ENCODE results near the gene BTRC. TPM values are rescaled to one million over a fixed set of nuclear protein-coding genes. Genes with fewer than 3 reads are reported as not detected.
A peak's percentile ranks its signal among the peaks of the same experiment; 100 is the strongest.

The BTRC gene
- total RNA-seq, 1 donor from 2014 or later = 28.6 TPM

GRCh38 chr10:101597091-101597900, 243.3 kb downstream of the BTRC start:
- Mint-ChIP-seq H3K27me3 (ENCODE audit: low read depth) (no peaks in the 10 kb centered on the region), H3K36me3 (ENCODE audit: low read depth) (no peaks in the 10 kb centered on the region), H3K4me1 (ENCODE audit: low read depth) (no peaks in the 10 kb centered on the region), H3K4me3 (ENCODE audit: unreplicated experiment) (no peak overlapping the region), H3K27ac (ENCODE audit: unreplicated experiment) (no peak overlapping the region), H3K9me3 (ENCODE audit: low read depth) (no peaks in the 10 kb centered on the region)
- TF ChIP-seq, protein P1, sequence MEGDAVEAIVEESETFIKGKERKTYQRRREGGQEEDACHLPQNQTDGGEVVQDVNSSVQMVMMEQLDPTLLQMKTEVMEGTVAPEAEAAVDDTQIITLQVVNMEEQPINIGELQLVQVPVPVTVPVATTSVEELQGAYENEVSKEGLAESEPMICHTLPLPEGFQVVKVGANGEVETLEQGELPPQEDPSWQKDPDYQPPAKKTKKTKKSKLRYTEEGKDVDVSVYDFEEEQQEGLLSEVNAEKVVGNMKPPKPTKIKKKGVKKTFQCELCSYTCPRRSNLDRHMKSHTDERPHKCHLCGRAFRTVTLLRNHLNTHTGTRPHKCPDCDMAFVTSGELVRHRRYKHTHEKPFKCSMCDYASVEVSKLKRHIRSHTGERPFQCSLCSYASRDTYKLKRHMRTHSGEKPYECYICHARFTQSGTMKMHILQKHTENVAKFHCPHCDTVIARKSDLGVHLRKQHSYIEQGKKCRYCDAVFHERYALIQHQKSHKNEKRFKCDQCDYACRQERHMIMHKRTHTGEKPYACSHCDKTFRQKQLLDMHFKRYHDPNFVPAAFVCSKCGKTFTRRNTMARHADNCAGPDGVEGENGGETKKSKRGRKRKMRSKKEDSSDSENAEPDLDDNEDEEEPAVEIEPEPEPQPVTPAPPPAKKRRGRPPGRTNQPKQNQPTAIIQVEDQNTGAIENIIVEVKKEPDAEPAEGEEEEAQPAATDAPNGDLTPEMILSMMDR (IDR thresholded peaks at IDR 0.05) = no peak
- no peak for DNase-seq (ENCODE audit: low spot score)

- no peak overlapping the region for H3K27ac Mint-ChIP-seq (ENCODE audit: unreplicated experiment)
- no peaks in the 10 kb centered on the region for H3K4me1 Mint-ChIP-seq (ENCODE audit: low read depth)
- TF ChIP-seq, protein P1 (IDR thresholded peaks at IDR 0.05) = no peak
- H3K9me3 Mint-ChIP-seq (ENCODE audit: low read depth) = no peaks in the 10 kb centered on the region
- peak; percentile 32 for DNase-seq (ENCODE audit: low spot score)
- H3K4me3 Mint-ChIP-seq (ENCODE audit: unreplicated experiment) = no peak overlapping the region
- H3K36me3 Mint-ChIP-seq (ENCODE audit: low read depth) = peaks cover 5% of the 10 kb centered on the region
- no peaks in the 10 kb centered on the region for H3K27me3 Mint-ChIP-seq (ENCODE audit: low read depth)
Measured at GRCh38 chr10:101601541-101601940, 247.6 kb downstream of the BTRC start.

DNA sequence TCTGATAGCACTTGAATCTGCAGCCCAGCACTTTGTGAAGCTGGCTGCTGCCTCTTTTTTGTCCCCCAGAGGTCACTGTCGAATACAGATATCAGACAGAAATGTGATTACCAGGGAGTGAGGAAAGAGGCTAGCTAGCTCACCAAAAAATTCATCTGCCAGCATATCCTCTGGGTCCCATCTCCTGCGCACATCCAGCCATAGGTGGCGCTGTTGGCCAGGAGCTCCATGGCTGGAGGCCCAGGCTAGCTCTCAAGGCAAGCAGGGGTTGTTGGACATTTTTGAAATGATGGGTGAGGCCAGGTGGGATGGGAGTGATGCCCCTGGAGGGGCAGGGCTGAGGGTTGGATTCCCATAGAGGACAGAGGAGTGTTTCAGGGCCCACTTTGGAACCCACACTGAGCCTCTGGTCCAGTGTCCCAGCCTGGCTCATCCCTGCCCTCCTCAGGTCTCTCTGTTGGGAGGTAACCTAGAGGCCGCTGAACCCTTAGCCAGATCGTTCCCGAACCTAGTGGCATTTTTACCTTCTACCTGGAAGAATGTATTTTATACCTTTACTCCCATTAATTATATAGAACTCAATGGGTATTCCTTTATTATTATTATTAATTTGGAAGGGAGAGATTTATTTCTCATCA, 248.9 kb downstream of the BTRC start:
- Mint-ChIP-seq H3K4me3 (ENCODE audit: unreplicated experiment) (no peak overlapping the region), H3K4me1 (ENCODE audit: low read depth) (no peaks in the 10 kb centered on the region), H3K36me3 (ENCODE audit: low read depth) (peaks cover 8% of the 10 kb centered on the region), H3K27ac (ENCODE audit: unreplicated experiment) (no peak overlapping the region), H3K27me3 (ENCODE audit: low read depth) (no peaks in the 10 kb centered on the region), H3K9me3 (ENCODE audit: low read depth) (no peaks in the 10 kb centered on the region)
- TF ChIP-seq, protein P1 (IDR thresholded peaks at IDR 0.05) = peak; percentile 91
- peak; percentile 46 for DNase-seq (ENCODE audit: low spot score)

Small RNAs within 50 kb of the gene (microRNA-seq; reads per million reads assigned to microRNA genes)
- gene MIR3158-1 (ENCODE audit: borderline number of aligned reads) = not detected
- gene MIR3158-2 (ENCODE audit: borderline number of aligned reads) = not detected

Other genes with a start within 250 kb of the BTRC start
- not detected in 3 replicates for gene TLX1, start 222.9 kb upstream of the BTRC start, total RNA-seq
- not detected in 3 replicates for gene LBX1, start 124.7 kb upstream of the BTRC start, total RNA-seq
- gene POLL, start 234.1 kb downstream of the BTRC start, total RNA-seq = 21.2 to 31.0 TPM (median 23.4 TPM) in 3 replicates
- 13.9 to 19.0 TPM (median 18.3 TPM) in 3 replicates for gene DPCD, start 234.2 kb downstream of the BTRC start, total RNA-seq

All from chondrocyte (in vitro differentiated cells).